GM19328 (cell line): ENCODE measurements around the gene SECTM1.
"Not testable (repeated sequence)": the region's sequence is repeated elsewhere in the genome, so short reads cannot be mapped to it uniquely, and the experiment has no call there.

Experiments
- ATAC-seq: cut with Tn5 transposase; IDR thresholded peaks from one replicate; pipeline ENCODE4 v1.9.1; 2021; ENCODE audit warnings: mild to moderate bottlenecking, moderate library complexity; ENCODE audit not compliant: unreplicated experiment

The SECTM1 gene

DNA sequence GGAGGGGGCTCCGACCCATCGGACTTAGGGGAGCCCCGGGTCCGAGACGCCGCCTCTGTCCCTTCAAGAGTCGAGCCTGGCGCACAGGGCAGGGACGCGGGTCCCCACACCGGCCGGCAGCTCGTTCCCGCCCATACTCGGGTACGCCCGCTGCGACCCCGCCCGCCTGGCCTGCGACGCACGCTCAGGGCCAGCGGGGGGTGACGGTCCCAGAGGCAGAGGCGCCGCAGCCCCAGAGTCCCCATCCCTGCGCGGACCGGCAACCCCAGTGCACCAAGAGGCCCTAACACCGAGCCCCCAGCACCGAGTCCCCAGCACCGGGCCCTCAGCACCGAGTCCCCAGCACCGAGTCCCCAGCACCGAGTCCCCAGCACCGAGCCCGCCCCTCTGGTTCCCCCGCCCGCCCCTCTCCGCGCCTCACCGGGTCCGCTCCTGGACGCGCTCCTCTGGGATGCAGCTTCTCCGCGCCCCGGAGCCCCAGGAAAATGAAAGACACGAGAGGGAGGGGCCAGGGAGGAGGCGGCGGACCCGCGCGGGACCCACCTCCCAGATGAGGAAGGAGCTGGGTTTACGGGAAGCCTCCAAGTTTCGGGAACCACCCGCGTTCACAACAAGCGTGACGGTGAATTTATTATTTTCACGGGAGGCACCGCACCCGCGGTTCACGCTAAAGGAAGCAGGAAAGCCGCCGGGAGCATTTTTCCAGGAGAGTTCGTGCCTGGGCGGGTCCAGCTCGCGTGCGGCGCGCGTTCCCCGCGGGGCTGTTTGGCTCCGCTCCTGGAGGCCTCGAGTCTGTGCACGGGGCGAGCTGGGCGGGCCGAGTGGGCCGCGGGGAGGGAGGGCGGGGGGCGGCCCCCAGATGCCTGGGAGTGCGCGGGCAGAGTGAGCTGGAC is at the start of gene SECTM1:
Gene SECTM1, minus strand, starts transcription at position 488 of the 893 bp plus-strand sequence. CDS start 6,526 bp downstream, outside the sequence.
- no peak for ATAC-seq

DNA sequence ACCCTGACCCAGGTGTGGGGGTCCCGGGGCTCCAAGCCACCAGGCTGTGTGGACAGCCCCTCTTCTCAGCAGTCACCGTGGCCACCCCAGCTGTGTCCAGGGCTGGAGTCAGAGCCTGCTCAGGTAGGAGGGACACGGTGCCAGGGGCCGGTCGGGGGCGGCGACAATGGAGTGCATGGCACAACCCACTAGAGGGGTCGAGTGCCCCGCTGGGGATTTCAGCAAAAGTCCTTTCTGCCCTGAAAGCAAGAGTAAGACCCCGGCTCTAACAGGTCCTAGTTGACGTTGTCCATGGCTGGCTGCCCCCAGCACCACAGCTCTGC is 49.3 kb upstream of the SECTM1 start:
- no peak for ATAC-seq

DNA sequence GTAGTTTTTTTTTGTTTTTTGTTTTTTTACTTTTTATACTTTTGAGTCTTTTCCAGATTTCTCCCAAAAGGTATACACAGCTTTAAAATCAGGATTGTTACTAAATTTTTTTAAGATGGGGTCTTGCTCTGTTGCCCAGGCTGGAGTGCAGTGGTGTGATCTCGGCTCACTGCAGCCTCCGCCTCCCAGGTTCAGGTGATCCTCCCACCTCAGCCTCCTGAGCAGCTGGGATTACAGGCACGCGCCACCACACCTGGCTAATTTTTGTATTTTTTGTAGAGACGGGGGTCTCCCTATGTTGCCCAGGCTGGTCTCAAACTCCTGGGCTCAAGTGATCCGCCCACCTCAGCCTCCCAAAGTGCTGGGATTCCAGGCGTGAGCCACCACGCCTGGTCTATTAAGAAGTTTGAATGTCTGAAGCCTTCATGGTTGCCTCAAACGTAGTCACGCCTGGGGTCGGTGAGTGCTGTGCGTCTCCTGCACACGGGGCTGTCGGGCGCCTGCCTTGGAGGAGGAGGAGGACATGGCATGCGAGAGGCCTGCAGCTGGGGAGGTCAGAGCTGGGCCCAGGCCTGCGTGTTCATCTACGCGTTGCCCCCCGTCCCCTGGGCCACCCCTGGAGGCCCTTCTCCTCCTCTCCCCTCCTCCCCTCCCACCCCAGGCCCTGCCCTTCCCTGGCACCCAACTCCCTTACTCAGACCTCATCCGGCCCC is 48.8 kb upstream of the SECTM1 start:
- ATAC-seq = not testable (repeated sequence)

DNA sequence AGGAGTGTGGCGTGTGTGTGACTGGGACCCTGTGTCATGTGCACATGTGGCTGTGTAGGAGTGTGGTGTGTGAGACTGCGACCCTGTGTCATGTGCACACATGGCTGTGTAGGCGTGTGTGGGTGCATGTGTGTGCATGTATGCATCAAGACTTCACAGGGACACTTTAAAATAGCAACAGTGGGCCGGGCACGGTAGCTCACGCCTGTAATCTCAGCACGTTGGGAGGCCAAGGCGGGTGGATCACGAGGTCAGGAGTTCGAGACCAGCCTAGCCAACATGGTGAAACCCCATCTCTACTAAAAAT is 48.1 kb upstream of the SECTM1 start:
- ATAC-seq = not testable (repeated sequence)

DNA sequence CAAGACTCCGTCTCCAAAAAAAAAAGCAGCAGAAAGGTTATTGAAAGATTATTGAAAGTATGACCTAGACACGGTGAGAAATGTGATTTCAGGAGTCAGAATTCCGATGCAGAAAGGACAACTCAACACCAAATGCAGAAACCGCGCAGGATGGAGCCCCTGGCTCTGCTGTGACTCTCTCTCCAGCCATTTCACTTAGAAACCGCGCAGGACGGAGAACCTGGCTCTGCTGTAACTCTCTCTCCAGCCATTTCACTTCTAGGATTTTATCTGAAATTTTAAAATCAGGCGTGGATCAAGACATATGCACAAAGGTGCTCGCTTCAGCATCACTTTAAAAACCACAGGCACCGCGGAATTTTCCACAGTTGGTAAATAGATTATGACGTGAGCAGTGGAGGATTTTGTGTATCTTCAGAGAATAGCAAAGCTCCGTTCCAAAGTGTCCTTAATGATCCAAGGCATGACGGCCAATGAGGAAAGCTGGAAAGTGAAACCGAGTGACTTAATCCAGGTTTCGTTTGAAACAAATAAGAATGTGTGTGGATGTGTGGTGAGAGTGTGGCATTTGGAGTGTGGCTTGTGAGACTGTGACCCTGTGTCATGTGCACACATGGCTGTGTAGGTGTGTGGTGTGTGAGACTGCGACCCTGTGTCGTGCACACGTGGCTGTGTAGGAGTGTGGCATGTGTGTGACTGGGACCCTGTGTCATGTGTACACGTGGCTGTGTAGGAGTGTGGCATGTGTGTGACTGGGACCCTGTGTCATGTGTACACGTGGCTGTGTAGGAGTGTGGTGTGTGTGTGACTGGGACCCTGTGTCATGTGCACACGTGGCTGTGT is 47.5 kb upstream of the SECTM1 start:
- no peak for ATAC-seq

DNA sequence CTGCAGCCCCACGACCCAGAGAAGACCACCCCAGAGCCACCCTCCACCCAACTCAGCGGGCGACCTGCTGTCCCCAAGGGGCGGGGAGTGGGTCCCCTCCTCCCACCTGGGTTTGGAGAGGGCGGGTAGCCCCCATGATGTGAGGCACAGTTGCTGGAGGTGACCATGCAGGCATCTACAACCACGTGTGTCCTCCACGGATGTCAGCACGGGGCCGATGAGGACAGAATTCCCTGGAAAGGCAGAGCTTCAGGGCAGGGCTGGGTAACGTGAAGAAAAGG is 45.1 kb upstream of the SECTM1 start:
- ATAC-seq = no peak

DNA sequence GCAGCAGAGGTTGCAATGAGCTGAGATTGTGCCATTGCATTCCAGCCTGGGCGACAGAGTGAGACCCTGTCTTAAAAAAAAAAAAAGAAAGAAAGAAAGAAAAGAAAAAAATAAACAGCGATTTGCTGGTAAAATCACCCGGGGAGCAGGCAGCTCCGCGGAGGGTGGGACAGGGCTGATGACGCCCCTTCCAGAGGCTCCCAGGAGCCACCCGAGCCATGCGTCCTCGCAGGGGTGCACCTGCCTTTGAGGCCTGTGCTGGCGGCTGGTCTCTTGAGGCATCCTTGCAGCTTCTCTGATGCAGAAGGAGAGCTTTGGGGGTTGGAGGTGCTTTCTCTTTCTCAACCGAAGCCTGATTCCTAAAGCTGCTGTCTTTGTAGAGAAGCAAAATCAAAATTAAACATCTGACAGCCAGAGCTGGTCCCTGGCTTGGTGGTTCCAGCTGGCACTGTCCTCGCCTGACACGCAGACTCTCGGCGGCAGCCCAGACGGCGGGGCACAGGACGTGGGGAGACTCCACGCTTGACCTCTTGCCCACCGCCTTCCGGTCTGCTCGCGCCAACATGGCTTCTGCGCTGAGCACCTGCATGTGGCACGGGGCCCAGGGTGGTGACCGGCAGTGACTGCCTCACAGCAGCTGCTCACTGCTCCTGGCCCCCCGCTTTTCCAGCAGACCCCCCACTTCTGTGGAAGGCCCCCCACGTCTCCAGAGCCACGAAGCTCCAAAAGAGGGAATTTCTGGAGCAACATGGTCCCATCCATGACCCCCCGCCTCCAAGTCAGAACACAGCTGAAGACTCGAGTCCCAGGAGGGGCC is 44.6 kb upstream of the SECTM1 start:
- no peak for ATAC-seq

DNA sequence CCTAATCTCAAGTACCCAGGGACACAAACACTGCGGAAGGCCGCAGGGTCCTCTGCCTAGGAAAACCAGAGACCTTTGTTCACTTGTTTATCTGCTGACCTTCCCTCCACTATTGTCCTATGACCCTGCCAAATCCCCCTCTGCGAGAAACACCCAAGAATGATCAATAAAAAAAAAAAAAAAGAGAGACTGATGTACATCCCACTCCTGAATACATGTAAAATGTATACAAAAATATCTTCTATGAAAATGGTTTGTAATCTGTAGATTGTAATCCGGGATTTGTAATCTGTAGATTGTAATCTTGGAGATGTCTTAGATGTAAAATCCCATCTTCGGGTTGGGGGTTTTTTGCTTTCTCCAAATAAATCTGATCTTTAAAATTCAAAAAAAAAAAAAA is 43.7 kb upstream of the SECTM1 start:
- ATAC-seq = not testable (repeated sequence)

DNA sequence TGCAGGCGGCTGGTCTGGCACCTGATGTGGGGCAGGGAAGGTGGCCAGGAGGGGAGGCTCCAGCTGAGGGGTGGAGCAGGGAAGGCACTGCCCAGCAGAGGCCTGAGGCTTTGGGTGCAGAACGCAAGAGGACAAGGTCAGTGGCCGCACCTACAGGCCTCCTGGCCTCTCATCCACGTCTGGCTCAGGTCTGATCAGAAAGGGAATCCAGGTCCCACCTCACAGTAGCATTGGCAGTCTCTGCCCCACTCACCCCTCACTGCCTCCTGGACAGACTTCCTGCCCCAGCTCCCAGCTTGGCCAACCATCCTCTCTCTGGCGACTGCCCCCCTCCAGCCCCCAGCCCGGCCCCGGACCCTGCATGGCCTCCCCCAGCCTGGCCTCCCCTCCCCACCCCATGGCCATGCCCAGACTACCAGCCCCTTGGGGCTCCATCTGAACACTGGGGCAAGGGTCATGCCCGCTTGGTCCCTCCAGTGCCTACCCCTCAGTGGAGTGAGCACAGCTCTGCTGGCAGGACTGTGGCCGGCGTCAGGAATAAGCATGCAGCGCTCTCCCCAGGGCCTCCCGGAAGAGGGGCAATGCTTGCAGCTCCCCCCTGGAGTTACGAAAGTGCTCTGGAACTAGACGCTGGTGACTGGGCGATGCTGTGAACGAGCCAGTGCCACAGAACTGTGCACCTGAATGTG is 42.6 kb upstream of the SECTM1 start:
- no peak for ATAC-seq

DNA sequence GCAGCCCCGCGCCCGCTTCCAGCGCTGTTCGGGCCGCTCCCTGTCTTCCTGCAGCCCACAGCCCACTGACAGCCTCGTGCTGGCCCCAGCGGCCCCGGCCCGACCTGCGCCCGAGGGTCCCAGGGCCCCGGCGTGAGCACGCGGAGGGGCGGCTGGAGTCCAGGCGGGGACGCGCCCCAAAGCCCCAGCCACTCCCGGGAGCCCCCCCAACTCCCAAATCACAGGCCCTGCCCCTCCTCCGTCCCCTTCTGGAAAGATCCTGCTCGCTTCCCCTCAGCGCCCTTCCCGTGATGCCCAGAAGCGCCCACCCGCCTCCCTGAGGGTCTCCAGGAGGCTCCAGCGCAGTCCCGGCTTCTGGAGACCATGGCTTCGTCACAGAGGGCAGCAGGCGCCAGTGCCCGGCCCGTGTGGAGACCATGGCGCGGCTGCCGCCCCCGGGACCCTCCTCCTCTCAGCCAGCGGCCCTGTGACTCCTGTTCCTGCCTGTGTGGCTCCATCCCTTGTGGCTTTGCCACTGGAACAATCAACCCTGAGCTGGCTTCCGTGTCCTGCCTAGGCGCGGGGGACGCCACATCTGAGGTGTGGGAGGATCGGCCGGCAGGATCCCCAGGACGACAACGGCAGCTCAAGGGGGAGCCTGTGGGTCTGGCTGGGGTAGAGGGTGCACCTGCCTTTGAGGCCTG is 41.9 kb upstream of the SECTM1 start:
- no peak for ATAC-seq

DNA sequence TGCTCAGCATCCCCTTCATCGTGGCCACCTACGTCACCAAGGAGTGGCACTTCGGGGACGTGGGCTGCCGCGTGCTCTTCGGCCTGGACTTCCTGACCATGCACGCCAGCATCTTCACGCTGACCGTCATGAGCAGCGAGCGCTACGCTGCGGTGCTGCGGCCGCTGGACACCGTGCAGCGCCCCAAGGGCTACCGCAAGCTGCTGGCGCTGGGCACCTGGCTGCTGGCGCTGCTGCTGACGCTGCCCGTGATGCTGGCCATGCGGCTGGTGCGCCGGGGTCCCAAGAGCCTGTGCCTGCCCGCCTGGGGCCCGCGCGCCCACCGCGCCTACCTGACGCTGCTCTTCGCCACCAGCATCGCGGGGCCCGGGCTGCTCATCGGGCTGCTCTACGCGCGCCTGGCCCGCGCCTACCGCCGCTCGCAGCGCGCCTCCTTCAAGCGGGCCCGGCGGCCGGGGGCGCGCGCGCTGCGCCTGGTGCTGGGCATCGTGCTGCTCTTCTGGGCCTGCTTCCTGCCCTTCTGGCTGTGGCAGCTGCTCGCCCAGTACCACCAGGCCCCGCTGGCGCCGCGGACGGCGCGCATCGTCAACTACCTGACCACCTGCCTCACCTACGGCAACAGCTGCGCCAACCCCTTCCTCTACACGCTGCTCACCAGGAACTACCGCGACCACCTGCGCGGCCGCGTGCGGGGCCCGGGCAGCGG is 41.2 kb upstream of the SECTM1 start:
- no peak for ATAC-seq

DNA sequence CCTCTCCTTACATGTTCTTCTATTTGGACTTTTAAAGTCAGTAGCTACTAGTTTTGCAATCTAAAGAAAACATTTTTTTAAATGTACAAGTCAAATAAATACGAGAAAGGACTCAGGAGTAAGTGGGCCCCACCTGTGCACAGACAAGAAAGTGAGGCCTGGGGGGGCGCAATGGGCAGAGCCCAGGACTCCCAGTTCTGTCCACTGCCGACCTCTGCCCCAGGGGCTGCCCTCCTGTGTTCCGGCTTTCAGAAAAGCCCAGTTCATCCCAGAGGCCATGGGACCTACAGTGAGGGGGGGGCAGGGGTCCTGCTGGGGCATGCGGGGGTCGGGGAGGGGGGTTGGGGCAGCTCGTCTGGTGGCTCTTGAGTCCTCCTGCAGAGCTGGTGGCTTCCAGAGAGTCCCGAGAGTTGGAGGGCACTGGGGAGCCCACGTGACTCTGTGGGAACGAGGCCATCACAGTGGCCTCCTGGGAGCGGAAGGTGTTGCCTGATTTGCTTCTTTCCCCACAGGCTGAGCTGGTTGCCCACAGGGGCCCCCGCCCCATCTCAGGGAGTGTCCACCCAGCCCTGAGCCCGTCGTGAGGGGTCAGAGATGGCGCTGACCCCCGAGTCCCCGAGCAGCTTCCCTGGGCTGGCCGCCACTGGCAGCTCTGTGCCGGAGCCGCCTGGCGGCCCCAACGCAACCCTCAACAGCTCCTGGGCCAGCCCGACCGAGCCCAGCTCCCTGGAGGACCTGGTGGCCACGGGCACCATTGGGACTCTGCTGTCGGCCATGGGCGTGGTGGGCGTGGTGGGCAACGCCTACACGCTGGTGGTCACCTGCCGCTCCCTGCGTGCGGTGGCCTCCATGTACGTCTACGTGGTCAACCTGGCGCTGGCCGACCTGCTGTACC is 40.4 kb upstream of the SECTM1 start:
- no peak for ATAC-seq

DNA sequence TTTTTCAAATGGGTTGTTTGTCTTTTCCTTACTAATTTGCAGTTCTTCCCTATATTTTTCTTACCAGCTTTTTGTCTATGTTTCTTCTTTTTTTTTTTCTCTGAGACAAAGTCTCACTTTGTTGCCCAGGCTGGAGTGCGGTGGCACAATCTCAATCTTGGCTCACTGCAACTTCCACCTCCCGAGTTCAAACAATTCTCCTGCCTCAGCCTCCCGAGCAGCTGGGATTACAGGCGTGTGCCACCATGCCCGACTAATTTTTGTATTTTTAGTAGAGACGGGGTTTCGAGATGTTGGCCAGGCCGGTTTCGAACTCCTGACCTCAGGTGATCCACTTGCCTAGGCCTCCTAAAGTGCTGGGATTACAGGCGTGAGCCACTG is 39.5 kb upstream of the SECTM1 start:
- not testable (repeated sequence) for ATAC-seq

DNA sequence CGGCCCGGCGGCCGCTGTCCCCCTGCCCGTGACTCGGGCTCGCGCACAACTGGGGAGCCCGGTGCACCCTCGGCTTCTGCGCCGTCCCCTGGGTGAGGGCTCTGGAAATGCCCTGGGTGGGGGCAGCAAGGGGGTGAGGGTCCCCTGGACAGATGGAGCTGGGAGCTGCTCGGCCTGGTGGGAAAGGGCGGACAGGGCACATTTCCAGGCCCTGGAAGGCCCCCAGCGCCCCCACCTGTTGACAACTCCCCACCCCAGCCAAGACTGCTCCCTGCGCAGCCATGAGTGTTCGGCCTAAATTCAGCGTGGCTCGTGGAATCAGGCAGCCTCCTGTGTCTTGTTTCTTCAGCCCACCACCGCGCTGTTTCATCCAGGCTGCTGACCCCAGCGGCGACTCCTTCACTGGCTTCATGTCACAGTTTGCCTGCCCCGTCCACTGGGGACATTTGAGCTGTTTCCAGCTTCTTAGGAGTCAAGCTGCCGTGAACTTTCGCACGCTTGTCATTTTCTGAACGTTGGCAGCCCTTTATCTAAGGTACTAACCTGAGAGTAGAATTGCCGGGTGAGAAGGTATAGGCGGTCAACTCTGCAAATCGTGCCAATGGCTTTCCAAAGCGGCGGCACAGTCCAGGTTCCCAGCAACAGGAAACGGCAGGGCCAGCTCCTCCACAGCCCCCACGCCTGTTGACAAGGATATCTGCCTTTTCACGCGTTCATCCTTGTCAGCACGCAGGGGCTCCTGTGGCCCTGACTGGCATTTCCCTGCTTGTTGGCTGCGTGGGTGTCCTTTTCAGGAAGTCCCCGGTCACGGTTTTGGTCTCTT is 38.9 kb upstream of the SECTM1 start:
- no peak for ATAC-seq

DNA sequence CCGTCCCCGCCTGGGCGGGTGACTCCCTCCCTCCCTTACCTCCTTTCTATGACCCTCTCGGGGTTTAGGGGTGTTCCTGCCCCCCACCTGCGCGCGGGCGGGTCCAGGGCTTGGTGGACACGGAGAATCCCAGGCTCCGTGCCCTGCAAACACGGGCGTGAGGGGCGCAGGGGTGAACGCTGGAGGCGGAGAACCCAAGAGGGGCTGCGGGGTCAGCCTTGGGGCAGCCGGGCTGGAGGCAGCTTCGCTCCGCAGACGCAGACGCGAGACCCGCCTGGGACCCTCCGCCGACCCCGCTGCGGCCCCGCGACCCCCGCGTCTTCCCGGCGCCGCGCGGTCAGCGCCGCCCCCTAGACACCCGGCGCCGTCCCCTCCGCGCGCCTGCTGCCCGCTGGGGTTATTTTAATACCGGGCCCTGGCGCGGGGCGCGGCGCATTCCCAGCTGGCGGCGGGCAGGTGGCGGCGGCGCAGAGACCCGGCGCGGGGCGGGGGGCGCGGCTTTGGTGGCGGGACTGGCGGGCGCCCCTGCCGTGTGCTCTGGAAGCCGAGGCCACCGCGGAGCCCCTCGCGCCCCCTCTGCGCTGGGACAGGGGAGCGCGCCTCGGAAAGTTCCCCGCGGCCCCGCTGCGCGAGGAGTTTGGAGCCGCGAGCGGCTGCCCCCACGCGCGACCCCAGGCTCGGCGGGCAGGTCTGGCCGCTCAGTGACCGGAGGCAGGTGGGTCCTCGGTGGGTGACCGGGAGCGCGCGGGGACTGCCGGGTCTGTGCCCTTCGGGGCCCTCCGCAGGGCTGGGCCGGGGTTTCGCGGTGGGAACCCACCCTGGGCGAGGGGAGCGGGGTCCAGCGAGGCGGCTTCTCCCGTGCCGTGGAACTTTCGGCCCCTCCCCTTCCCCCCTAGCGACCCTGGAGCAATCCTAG is 38.0 kb upstream of the SECTM1 start, which contains the start of gene UTS2R:
Gene UTS2R, plus strand, starts transcription at position 433 of the 916 bp plus-strand sequence. CDS start 2,560 bp downstream, outside the sequence.
- ATAC-seq = no peak
